Posterior vena cava (tissue), 2 donors: Measurements from ENCODE around the gene EIF4G1. TPM values are rescaled to one million over a fixed set of nuclear protein-coding genes. Genes with fewer than 3 reads are reported as not detected.

ENCODE experiments used
- DNase-seq: peaks from one replicate; pipeline ENCODE4 v3.0.0-alpha.2; 2020; ENCODE audit warnings: low spot score
- intact Hi-C, 2 donors: fragments of 100-400 bp; cut with DNase I; formaldehyde crosslinking; loops; one replicate each; pipeline versions ENCODE4 v1.14.1 to v1.14.2; 2022 to 2023
- total RNA-seq, 2 donors: library from RNA; stranded (reverse); fragmentation: NEBNext Ultra II Directional; extraction: Animal tissue kit (Norgen Biotek cat#: 25700); gene quantifications; one replicate each; pipeline ENCODE4 v1.2.1, GENCODE V29; 2021
- donor health status: DM: yes; HTN: yes; CAD: no.
- donor health status: DM: yes; HTN: yes; CAD: no.

Gene EIF4G1
- total RNA-seq, 2 donors from 2014 or later = 273 to 325 TPM

- intact Hi-C loops = loop anchor here in 1 of 2 donors (10.0 kb wide), 1 partner anchor 157 kb away; no protein-coding TSS in a partner anchor
- DNase-seq = peak; percentile 89
Measured at GRCh38 chr3:184377882-184378445, 63.6 kb downstream of the EIF4G1 start, which contains the start of gene THPO. Gene THPO, minus strand, starts transcription at chr3:184378207. Its CDS starts 1,948 bp downstream, at chr3:184376259.

- intact Hi-C loops = loop anchor here in 1 of 2 donors (10.0 kb wide), 1 partner anchor 156 kb away; no protein-coding TSS in a partner anchor
- peak; percentile 14 for DNase-seq
Measured at GRCh38 chr3:184378651-184379357, 64.4 kb downstream of the EIF4G1 start.

- peak; percentile 77 for DNase-seq
Measured at GRCh38 chr3:184379358-184380184, 65.2 kb downstream of the EIF4G1 start, which contains the start of gene CHRD. Gene CHRD, plus strand, starts transcription at chr3:184380054. Its CDS starts 265 bp downstream, at chr3:184380319.

GRCh38 chr3:184380185-184380626 is 65.8 kb downstream of the EIF4G1 start:
- peak; percentile 91 for DNase-seq
- intact Hi-C loops = no loop called here

More at GRCh38 chr3:184379358-184380184, 65.2 kb downstream of the EIF4G1 start, which contains the start of gene CHRD:
- intact Hi-C loops = loop anchor here in 1 of 2 donors (10.0 kb wide), 1 partner anchor 155 kb away; no protein-coding TSS in a partner anchor

- DNase-seq = peak; percentile 81
Measured at GRCh38 chr3:184380627-184381260, 66.3 kb downstream of the EIF4G1 start.

GRCh38 chr3:184381261-184382224 is 67.1 kb downstream of the EIF4G1 start:
- intact Hi-C loops = no loop called here
- peak; percentile 88 for DNase-seq

More at GRCh38 chr3:184380627-184381260, 66.3 kb downstream of the EIF4G1 start:
- intact Hi-C loops = no loop called here

- peak; percentile 68 for DNase-seq
- intact Hi-C loops = no loop called here
Measured at GRCh38 chr3:184382326-184383032, 68.1 kb downstream of the EIF4G1 start.

- DNase-seq = peak; percentile 67
- intact Hi-C loops = no loop called here
Measured at GRCh38 chr3:184383033-184383740, 68.8 kb downstream of the EIF4G1 start.

GRCh38 chr3:184384342-184384741 is 69.9 kb downstream of the EIF4G1 start:
- intact Hi-C loops = no loop called here
- DNase-seq = peak; percentile 64

Other genes with a start within 250 kb of the EIF4G1 start
- not detected for gene HTR3E, start 217.5 kb upstream of the EIF4G1 start, total RNA-seq
- gene EIF2B5, start 179.2 kb upstream of the EIF4G1 start, total RNA-seq = 10 to 100 TPM; 23.3 to 26.4 TPM
- gene DVL3, start 159.2 kb upstream of the EIF4G1 start, total RNA-seq = 10 to 100 TPM; 67.3 to 70.7 TPM
- gene AP2M1, start 139.8 kb upstream of the EIF4G1 start, total RNA-seq = 100 to 1,000 TPM; 324 to 365 TPM
- gene ABCF3, start 128.4 kb upstream of the EIF4G1 start, total RNA-seq = 10 to 100 TPM; 38.9 to 48.8 TPM
- gene VWA5B2, start 85.0 kb upstream of the EIF4G1 start, total RNA-seq = under 1 TPM in 1 of 2 donors, not detected in 1; 0.38 TPM
- gene ALG3, start 65.6 kb upstream of the EIF4G1 start, total RNA-seq = 10 to 100 TPM; 26.8 to 28.6 TPM
- gene EEF1AKMT4, start 64.9 kb upstream of the EIF4G1 start, total RNA-seq = 1 to 10 TPM; 1.3 to 2.5 TPM
- under 1 TPM in 1 of 2 donors, not detected in 1; 0.24 TPM for gene CAMK2N2, start 53.1 kb upstream of the EIF4G1 start, total RNA-seq
- gene ECE2, start 38.6 kb upstream of the EIF4G1 start, total RNA-seq = not detected
- gene PSMD2, start 15.4 kb upstream of the EIF4G1 start, total RNA-seq = 100 to 1,000 TPM; 128 to 163 TPM
- gene FAM131A, start 23.0 kb downstream of the EIF4G1 start, total RNA-seq = 10 to 100 TPM; 30.4 to 37.4 TPM
- 1 to 10 TPM; 3.7 to 4.0 TPM for gene CLCN2, start 47.0 kb downstream of the EIF4G1 start, total RNA-seq
- gene POLR2H, start 47.1 kb downstream of the EIF4G1 start, total RNA-seq = 10 to 100 TPM; 39.1 to 42.7 TPM
- gene THPO, start 63.6 kb downstream of the EIF4G1 start, total RNA-seq = 1 to 10 TPM in 1 of 2 donors, under 1 TPM in 1; 0.71 to 1.1 TPM
- 10 to 100 TPM; 18.6 to 32.6 TPM for gene CHRD, start 65.4 kb downstream of the EIF4G1 start, total RNA-seq
- 10 to 100 TPM in 1 of 2 donors, 1 to 10 TPM in 1; 6.9 to 10.8 TPM for gene EPHB3, start 247.2 kb downstream of the EIF4G1 start, total RNA-seq